CD4-positive, alpha-beta T cell treated with Interleukin-6 for 4 hours (primary cell): Measurements from ENCODE around the gene NOTCH3.

Source experiments
- DNase-seq: peaks from one replicate; pipeline ENCODE4 v3.0.0-alpha.2; 2020; ENCODE audit warnings: mixed read lengths

NOTCH3 gene

GRCh38 chr19:15159251-15159650 is 41.5 kb downstream of the NOTCH3 start:
- no peak for DNase-seq

- no peak for DNase-seq
These were observed 44.4 kb downstream of the NOTCH3 start for GRCh38 chr19:15156391-15156790.

- DNase-seq: no peak
These were observed 45.5 kb downstream of the NOTCH3 start for GRCh38 chr19:15155296-15155695.

- peak; percentile 25 for DNase-seq
These were observed 46.7 kb downstream of the NOTCH3 start for GRCh38 chr19:15154002-15154612.

- DNase-seq: no peak
These were observed 51.1 kb downstream of the NOTCH3 start for GRCh38 chr19:15149737-15150136.

GRCh38 chr19:15147090-15147489 is 53.7 kb downstream of the NOTCH3 start:
- no peak for DNase-seq

GRCh38 chr19:15144046-15144646 is 56.6 kb downstream of the NOTCH3 start:
- DNase-seq: no peak

- DNase-seq: no peak
These were observed 58.5 kb downstream of the NOTCH3 start for GRCh38 chr19:15142313-15142712.

- DNase-seq: no peak
These were observed 59.7 kb downstream of the NOTCH3 start for GRCh38 chr19:15141143-15141542.

- DNase-seq: no peak
These were observed 62.4 kb downstream of the NOTCH3 start for GRCh38 chr19:15138427-15138826.

- DNase-seq: no peak
These were observed 63.0 kb downstream of the NOTCH3 start for GRCh38 chr19:15137777-15138176.

GRCh38 chr19:15136234-15136954 is 64.4 kb downstream of the NOTCH3 start:
- no peak for DNase-seq

- peak; percentile 51 for DNase-seq
These were observed 70.8 kb downstream of the NOTCH3 start for GRCh38 chr19:15129856-15130585.

GRCh38 chr19:15128162-15128770 is 72.5 kb downstream of the NOTCH3 start:
- no peak for DNase-seq

- DNase-seq: no peak
These were observed 74.5 kb downstream of the NOTCH3 start for GRCh38 chr19:15126131-15126910.

GRCh38 chr19:15125232-15126067 is 75.3 kb downstream of the NOTCH3 start:
- peak; percentile 98 for DNase-seq

- DNase-seq: peak; percentile 30
These were observed 76.1 kb downstream of the NOTCH3 start for GRCh38 chr19:15124572-15125231.

- DNase-seq: no peak
These were observed 76.9 kb downstream of the NOTCH3 start for GRCh38 chr19:15123900-15124299.

- no peak for DNase-seq
These were observed 77.5 kb downstream of the NOTCH3 start for GRCh38 chr19:15123031-15123890.
